ENCODE results near the gene RXFP1.
"Not testable (repeated sequence)": the region's sequence is repeated elsewhere in the genome, so short reads cannot be mapped to it uniquely, and the experiment has no call there.

RXFP1 gene

DNA sequence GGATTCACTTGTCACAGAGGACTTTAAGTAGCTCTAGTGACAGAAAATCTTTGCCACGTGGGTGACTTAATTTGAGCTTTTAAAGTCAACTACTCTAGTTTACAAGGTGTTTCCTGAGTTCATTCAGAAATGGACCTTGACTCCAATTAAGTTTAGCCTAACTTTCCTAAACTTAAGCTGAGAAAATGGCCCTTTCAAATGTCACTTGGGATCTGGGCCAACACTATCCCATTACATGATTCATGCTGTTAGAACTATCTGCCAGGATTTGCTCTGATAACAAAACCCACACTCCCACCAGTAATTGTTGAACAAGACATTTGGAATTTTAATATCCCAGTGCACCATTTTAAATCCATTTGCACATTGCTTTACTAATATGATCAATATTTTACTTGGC, 109.2 kb downstream of the RXFP1 start:
- H3K27ac ChIP-seq = no peak overlapping the region
- TF ChIP-seq CTCF (conservative IDR thresholded peaks at IDR 0.05) (no peak), ZFX (IDR thresholded peaks at IDR 0.05) (no peak)

- TF ChIP-seq ZFX (IDR thresholded peaks at IDR 0.05) = no peak
- no peak for TF ChIP-seq CTCF (conservative IDR thresholded peaks at IDR 0.05)
Observed at GRCh38 chr4:158636619-158637018, 114.9 kb downstream of the RXFP1 start.

DNA sequence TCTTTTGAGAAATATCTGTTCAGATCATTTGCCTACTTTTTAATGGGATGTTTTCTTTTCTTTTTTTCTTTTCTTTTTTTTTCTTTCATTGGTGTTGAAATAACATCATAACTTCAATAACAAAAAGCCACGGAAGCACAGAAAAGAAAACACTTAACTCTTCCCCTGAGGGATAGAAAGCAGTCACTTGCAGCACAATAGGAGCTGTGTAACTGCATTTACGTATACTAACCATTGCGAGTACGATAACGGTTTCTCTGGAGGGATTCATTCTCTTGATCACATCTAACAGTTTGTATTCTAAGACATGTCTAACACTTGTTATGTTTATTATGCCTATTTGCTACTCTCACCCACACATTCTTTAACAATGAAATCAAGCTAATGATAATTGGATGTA, 122.7 kb downstream of the RXFP1 start:
- TF ChIP-seq CTCF (conservative IDR thresholded peaks at IDR 0.05) (no peak), ZFX (IDR thresholded peaks at IDR 0.05) (no peak)
- H3K27ac ChIP-seq = no peak overlapping the region

More at GRCh38 chr4:158636619-158637018, 114.9 kb downstream of the RXFP1 start:
- H3K27ac ChIP-seq = no peak overlapping the region

DNA sequence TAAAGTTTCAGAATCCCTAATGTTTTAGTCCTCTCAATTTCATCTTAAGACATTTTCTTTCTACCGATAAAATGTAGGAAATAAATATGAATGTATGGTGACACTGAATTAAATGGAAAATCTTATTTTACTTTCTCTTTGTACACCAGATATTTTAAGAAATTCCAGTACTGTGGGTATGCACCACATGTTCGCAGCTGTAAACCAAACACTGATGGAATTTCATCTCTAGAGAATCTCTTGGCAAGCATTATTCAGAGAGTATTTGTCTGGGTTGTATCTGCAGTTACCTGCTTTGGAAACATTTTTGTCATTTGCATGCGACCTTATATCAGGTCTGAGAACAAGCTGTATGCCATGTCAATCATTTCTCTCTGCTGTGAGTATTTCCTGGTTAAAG, 123.1 kb downstream of the RXFP1 start:
- TF ChIP-seq CTCF (conservative IDR thresholded peaks at IDR 0.05) (no peak), ZFX (IDR thresholded peaks at IDR 0.05) (no peak)

DNA sequence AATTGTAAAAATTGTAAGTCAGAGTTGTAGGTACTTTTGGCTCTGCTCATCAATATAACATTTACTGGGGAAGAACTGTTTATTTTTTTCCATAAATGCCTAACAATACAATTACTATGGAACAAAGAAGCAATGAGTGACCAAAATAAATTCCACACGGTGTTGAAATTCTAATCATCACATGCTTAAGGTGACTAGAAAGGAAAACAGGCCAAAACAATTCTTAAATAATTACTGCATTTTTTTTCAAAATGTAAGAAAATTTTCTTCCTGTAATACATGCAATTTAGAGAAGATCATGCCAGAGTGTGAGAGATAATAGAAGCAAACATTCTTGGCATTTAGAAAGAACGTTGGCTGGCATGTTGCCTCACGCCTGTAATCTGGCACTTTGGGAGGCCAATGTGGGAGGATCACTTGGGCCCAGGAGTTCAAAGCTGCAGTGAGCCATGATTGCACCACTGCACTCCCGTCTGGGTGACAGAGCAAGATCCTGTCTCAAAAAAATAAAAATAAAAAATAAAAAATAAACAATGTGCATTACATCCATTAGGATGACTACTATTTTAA, 127.5 kb downstream of the RXFP1 start:
- TF ChIP-seq ZFX (IDR thresholded peaks at IDR 0.05) = no peak
- H3K27ac ChIP-seq = no peak overlapping the region

More for the DNA sequence above, 123.1 kb downstream of the RXFP1 start:
- no peak overlapping the region for H3K27ac ChIP-seq

DNA sequence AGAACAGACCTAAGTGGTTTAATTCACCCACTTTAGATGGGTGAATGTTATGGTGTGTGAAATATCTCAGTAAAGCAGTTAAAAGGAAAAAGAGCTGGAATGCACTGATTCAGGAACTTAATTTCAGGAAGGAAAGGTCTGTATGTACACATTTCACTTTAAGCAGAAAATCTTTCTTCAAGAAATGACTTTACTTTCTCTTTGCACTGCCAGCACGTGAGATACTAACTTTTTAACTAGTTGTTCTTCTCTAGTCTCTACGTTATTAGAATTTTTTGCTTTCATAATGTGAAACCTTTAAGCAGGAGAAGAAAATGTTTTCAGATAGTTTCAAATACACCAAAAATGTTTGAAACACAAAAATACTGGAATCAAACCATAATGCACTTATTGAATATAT, 131.2 kb downstream of the RXFP1 start:
- TF ChIP-seq CTCF (conservative IDR thresholded peaks at IDR 0.05) = no peak
- no peak overlapping the region for H3K27ac ChIP-seq

- TF ChIP-seq CTCF (conservative IDR thresholded peaks at IDR 0.05) (no peak), ZFX (IDR thresholded peaks at IDR 0.05) (no peak)
- H3K27ac ChIP-seq = no peak overlapping the region
Observed at GRCh38 chr4:158656439-158656838, 134.8 kb downstream of the RXFP1 start.

GRCh38 chr4:158657291-158657690, 135.6 kb downstream of the RXFP1 start:
- TF ChIP-seq CTCF (conservative IDR thresholded peaks at IDR 0.05) (no peak), ZFX (IDR thresholded peaks at IDR 0.05) (no peak)
- no peak overlapping the region for H3K27ac ChIP-seq

DNA sequence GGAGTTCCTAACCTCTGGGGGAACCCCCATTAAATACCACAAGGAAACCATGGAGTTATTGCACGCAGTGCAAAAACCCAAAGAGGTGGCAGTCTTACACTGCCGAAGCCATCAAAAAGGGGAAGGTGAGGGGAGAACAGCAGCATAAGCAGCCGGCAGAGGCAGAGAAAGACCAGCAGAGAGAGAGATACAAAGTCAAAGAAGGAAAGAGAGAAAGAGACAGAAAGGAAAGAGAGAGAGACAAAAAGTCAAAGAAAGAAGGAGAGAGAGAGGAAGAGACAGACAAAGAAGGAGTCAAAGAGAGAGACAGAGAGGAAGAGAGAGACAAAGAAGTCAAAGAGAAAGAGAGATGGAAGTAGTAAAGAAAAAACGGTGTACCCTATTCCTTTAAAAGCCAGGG, 141.6 kb downstream of the RXFP1 start:
- H3K27ac ChIP-seq = not testable (repeated sequence)

DNA sequence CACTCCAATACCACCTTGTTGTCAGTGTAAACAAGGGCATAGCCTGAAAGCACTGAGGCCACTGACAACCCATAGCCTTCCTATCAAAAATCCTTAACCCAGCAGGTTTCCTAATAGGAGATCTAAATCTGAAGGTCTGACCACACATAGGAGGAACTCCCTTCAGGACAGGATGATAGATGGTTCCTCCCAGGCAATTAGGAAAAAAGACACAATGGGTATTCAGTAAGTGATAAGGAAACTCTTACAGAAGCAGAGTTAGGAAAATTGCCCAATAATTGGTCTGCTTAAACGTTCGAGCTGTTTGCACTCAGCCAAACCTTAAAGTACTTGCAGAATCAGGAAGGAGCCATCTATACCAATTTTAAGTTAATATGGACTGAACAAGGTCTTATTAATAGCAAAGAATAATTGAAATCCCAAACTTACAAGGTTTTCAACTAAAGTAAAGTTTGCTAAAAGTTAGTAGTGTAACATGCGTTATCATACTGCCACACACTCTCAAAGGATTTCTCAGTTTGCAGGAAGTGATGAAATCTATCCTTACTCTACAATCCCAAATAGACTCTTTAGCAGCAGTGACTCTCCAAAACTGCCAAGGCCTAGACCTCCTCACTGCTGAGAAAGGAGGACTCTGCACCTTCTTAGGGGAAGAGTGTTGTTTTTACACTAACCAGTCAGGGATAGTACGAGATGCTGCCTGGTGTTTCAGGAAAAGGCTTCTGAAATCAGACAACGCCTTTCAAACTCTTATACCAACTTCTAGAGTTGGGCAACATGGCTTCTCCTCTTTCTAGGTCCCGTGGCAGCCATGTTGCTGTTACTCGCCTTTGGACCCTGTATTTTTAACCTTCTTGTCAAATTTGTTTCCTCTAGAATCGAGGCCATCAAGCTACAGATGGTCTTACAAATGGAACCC, 142.3 kb downstream of the RXFP1 start:
- not testable (repeated sequence) for H3K27ac ChIP-seq

All from C4-2B (cell line).